SK-N-DZ (cell line): Measurements from ENCODE around the gene DOP1B. TPM values are rescaled to one million over a fixed set of nuclear protein-coding genes. Genes with fewer than 3 reads are reported as not detected.
"Not testable (repeated sequence)": the region's sequence is repeated elsewhere in the genome, so short reads cannot be mapped to it uniquely, and the experiment has no call there.

Experiments
- DNase-seq: peaks from one replicate; pipeline ENCODE4 v3.0.0-alpha.2; 2015; ENCODE audit warnings: low spot score
- polyA plus RNA-seq, 2 experiments: library from polyadenylated mRNA; depleted of rRNA; stranded (reverse); fragments of >200 nt; gene quantifications; 2 replicates each; pipeline ENCODE4 v1.2.3, GENCODE V29; 2014

DOP1B gene
- polyA plus RNA-seq (2014; cell fraction: cytosol; rRNA removed): 5.4 and 7.7 TPM in 2 replicates
- polyA plus RNA-seq (2014; cell fraction: nucleus; rRNA removed): 2.1 and 3.5 TPM in 2 replicates

- peak; percentile 37 for DNase-seq
Observed at GRCh38 chr21:36156815-36157670, at the start of gene DOP1B. TSS of gene DOP1B (plus strand) at chr21:36156824. CDS start at chr21:36164734, 7,910 bp downstream.

GRCh38 chr21:36109868-36110267 is 46.8 kb upstream of the DOP1B start:
- no peak for DNase-seq

- DNase-seq: no peak
Observed at GRCh38 chr21:36111238-36111637, 45.4 kb upstream of the DOP1B start.

- DNase-seq: no peak
Observed at GRCh38 chr21:36113647-36114428, 42.8 kb upstream of the DOP1B start.

GRCh38 chr21:36115138-36115730 is 41.4 kb upstream of the DOP1B start:
- DNase-seq: no peak

- DNase-seq: no peak
Observed at GRCh38 chr21:36117286-36117741, 39.3 kb upstream of the DOP1B start.

GRCh38 chr21:36120304-36120888 is 36.2 kb upstream of the DOP1B start:
- DNase-seq: no peak

GRCh38 chr21:36122977-36123376 is 33.6 kb upstream of the DOP1B start:
- DNase-seq: no peak

GRCh38 chr21:36124395-36124794 is 32.2 kb upstream of the DOP1B start:
- DNase-seq: no peak

GRCh38 chr21:36125512-36126207 is 31.0 kb upstream of the DOP1B start:
- DNase-seq: peak; percentile 46

- DNase-seq: no peak
Observed at GRCh38 chr21:36126208-36126565, 30.4 kb upstream of the DOP1B start.

- DNase-seq: no peak
Observed at GRCh38 chr21:36126621-36127110, 30.0 kb upstream of the DOP1B start.

GRCh38 chr21:36127250-36127904 is 29.2 kb upstream of the DOP1B start:
- no peak for DNase-seq

GRCh38 chr21:36127977-36128376 is 28.6 kb upstream of the DOP1B start:
- no peak for DNase-seq

GRCh38 chr21:36129219-36129618 is 27.4 kb upstream of the DOP1B start:
- no peak for DNase-seq

- not testable (repeated sequence) for DNase-seq
Observed at GRCh38 chr21:36130414-36130762, 26.2 kb upstream of the DOP1B start.

- DNase-seq: not testable (repeated sequence)
Observed at GRCh38 chr21:36130839-36131238, 25.8 kb upstream of the DOP1B start.

- DNase-seq: no peak
Observed at GRCh38 chr21:36132696-36133095, 23.9 kb upstream of the DOP1B start.

- no peak for DNase-seq
Observed at GRCh38 chr21:36134803-36135390, 21.7 kb upstream of the DOP1B start, which contains the start of gene CBR3. TSS of gene CBR3 (plus strand) at chr21:36135079. CDS start at chr21:36135193, 114 bp downstream.
